ENCODE measurements around the gene FCER1A. TPM values are rescaled to one million over a fixed set of nuclear protein-coding genes. Genes with fewer than 3 reads are reported as not detected.
"Not testable (repeated sequence)": the region's sequence is repeated elsewhere in the genome, so short reads cannot be mapped to it uniquely, and the experiment has no call there.

The FCER1A gene
- total and polyA plus RNA-seq, 4 donors = 0.28 to 0.59 (median 0.33) TPM; not detected in 1

DNA sequence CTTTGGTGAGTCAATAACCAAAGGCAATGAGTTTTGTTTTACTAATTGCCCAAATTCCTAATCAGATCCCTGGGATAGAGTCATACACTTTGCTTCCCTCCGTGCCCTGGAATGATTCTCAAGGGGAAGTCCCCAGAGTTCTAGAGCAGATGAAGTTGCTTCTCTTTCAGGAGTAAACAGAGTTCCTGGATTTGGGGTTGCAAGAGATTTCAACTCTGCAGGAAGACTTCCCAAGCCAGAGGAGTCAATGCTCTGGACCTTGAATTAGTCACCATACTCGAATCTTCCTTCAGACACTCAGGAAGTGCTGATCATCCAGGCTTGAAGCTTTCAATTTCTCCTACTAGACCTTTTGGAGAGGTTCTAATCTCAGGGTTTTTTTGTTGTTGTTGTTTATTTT, 39.6 kb downstream of the FCER1A start:
- H3K27me3 ChIP-seq (ENCODE audit: control insufficient read depth, insufficient read depth, low read length) = no peaks in the 10 kb centered on the region
- no peak overlapping the region for H3K4me3 ChIP-seq (ENCODE audit: low read depth, low read length)
- H3K27ac ChIP-seq (ENCODE audit: low read depth, low read length) = no peak overlapping the region
- 60% methylated on average over 1 of the region's 2 CpGs for WGBS (ENCODE audit: insufficient coverage)
- no peaks in the 10 kb centered on the region for H3K36me3 ChIP-seq (ENCODE audit: control insufficient read depth, insufficient read depth, low read length)
- no peaks in the 10 kb centered on the region for H3K9me3 ChIP-seq (ENCODE audit: control insufficient read depth, insufficient read depth, low read length)
- DNase-seq (ENCODE audit: low read depth in 4 of 6, low spot score in 6 of 6) = no peak
- no peaks in the 10 kb centered on the region for H3K4me1 ChIP-seq (ENCODE audit: control insufficient read depth, insufficient read depth, low read length)

DNA sequence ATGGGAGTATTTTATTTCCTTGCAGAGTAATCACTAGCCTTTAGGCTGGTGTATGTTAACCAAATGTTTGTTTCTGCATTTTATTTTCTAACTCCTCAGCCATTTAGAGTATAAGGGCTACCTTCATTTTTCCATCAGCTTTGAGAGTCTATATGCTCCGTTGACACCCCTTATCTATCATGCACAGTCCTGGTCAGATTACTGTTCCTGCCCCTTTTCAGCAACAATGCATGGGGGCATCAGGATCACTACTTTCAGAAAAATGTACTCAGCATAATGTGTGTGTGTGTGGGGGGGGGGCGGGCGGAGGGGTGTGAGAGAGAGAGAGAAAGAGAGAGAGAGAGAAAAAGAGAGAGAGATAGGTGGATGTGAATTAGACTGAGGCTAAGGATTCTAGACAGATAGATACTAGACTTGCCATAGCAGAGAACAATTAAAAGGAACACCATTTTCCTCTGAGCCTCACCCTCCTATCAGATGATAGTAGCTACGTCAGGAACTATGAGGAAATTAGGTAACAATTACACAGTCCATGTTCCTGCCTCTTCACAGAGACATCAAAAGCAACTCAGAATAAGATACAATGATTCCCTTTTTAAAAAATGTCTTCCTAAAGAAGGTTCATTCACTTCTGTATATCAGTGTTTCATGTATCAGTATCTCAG, 40.8 kb downstream of the FCER1A start:
- H3K27ac ChIP-seq (ENCODE audit: low read depth, low read length) = no peak overlapping the region
- H3K4me3 ChIP-seq (ENCODE audit: low read depth, low read length) = no peak overlapping the region
- no peak for DNase-seq (ENCODE audit: low read depth in 4 of 6, low spot score in 6 of 6)
- no peaks in the 10 kb centered on the region for H3K36me3 ChIP-seq (ENCODE audit: control insufficient read depth, insufficient read depth, low read length)
- no peaks in the 10 kb centered on the region for H3K9me3 ChIP-seq (ENCODE audit: control insufficient read depth, insufficient read depth, low read length)
- H3K27me3 ChIP-seq (ENCODE audit: control insufficient read depth, insufficient read depth, low read length) = no peaks in the 10 kb centered on the region
- no peaks in the 10 kb centered on the region for H3K4me1 ChIP-seq (ENCODE audit: control insufficient read depth, insufficient read depth, low read length)
- WGBS (ENCODE audit: insufficient coverage) = no CpG with 5 or more reads among the region's 4 CpGs

DNA sequence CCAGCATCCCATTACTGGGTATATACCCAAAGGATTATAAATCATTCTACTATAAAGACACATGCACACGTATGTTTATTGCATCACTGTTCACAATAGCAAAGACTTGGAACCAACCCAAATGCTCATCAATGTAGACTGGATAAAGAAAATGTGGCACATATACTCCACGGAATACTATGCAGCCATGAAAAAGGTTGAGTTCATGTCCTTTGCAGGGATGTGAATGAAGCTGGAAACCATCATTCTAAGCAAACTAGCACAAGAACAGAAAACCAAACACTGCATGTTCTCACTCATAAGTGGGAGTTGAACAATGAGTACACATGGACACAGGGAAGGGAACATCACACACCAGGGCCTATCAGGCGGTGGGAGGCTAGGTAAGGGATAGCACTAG, 47.2 kb downstream of the FCER1A start:
- not testable (repeated sequence) for H3K9me3 ChIP-seq (ENCODE audit: control insufficient read depth, insufficient read depth, low read length); DNase-seq (ENCODE audit: low read depth in 4 of 6, low spot score in 6 of 6); H3K27ac ChIP-seq (ENCODE audit: low read depth, low read length); H3K4me3 ChIP-seq (ENCODE audit: low read depth, low read length); H3K4me1 ChIP-seq (ENCODE audit: control insufficient read depth, insufficient read depth, low read length); H3K27me3 ChIP-seq (ENCODE audit: control insufficient read depth, insufficient read depth, low read length); H3K36me3 ChIP-seq (ENCODE audit: control insufficient read depth, insufficient read depth, low read length)
- 86% methylated on average over 1 of the region's 3 CpGs for WGBS (ENCODE audit: insufficient coverage)

DNA sequence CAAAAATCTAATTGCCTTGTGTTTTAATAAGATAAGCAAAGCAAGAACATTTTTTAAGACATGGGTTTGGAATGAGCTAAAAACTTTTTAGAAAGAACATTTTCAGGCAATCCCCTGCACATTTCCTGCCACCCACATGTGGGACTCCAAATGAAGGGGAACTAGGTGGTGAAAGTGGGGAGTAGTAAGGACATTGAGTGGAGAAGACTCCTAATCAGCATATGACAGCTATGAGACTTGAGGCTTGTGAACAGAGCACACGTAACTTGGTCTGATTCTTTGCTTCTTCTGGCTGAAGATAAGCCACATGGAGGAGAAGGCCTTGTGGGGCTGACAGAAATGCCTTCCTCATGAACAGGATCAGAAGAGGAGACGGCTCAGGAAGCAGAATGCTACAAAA, 50.3 kb downstream of the FCER1A start:
- H3K36me3 ChIP-seq (ENCODE audit: control insufficient read depth, insufficient read depth, low read length) = no peaks in the 10 kb centered on the region
- no peak for DNase-seq (ENCODE audit: low read depth in 4 of 6, low spot score in 6 of 6)
- H3K27ac ChIP-seq (ENCODE audit: low read depth, low read length) = no peak overlapping the region
- no peaks in the 10 kb centered on the region for H3K27me3 ChIP-seq (ENCODE audit: control insufficient read depth, insufficient read depth, low read length)
- no peaks in the 10 kb centered on the region for H3K9me3 ChIP-seq (ENCODE audit: control insufficient read depth, insufficient read depth, low read length)
- 90% methylated on average over 2 of the region's 2 CpGs for WGBS (ENCODE audit: insufficient coverage)
- H3K4me1 ChIP-seq (ENCODE audit: control insufficient read depth, insufficient read depth, low read length) = no peaks in the 10 kb centered on the region
- no peak overlapping the region for H3K4me3 ChIP-seq (ENCODE audit: low read depth, low read length)

Other genes with a start within 250 kb of the FCER1A start
- gene AIM2, start 225.6 kb upstream of the FCER1A start, total RNA-seq = 1 to 10 TPM; 1.5 to 2.8 TPM
- 1 to 10 TPM; 3.4 to 4.3 TPM for gene AIM2, start 225.6 kb upstream of the FCER1A start, polyA plus RNA-seq (ENCODE audit: insufficient read length in 2 of 2)
- gene CADM3, start 130.7 kb upstream of the FCER1A start, total RNA-seq = 100 to 1,000 TPM in 1 of 2 donors, 10 to 100 TPM in 1; 46.4 to 120 TPM
- gene CADM3, start 130.7 kb upstream of the FCER1A start, polyA plus RNA-seq (ENCODE audit: insufficient read length in 2 of 2) = 100 to 1,000 TPM; 243 to 263 TPM
- 1 to 10 TPM; 3.5 to 6.1 TPM for gene ACKR1, start 97.5 kb upstream of the FCER1A start, total RNA-seq
- gene ACKR1, start 97.5 kb upstream of the FCER1A start, polyA plus RNA-seq (ENCODE audit: insufficient read length in 2 of 2) = 10 to 100 TPM; 21.6 to 26.8 TPM
- not detected for gene OR10J4, start 129.9 kb downstream of the FCER1A start, total RNA-seq
- not detected for gene OR10J4, start 129.9 kb downstream of the FCER1A start, polyA plus RNA-seq (ENCODE audit: insufficient read length in 2 of 2)
- not detected for gene OR10J1, start 137.4 kb downstream of the FCER1A start, total RNA-seq
- under 1 TPM in 1 of 2 donors, not detected in 1; 0.06 TPM for gene OR10J1, start 137.4 kb downstream of the FCER1A start, polyA plus RNA-seq (ENCODE audit: insufficient read length in 2 of 2)
- not detected for gene OR10J5, start 233.7 kb downstream of the FCER1A start, total RNA-seq
- gene OR10J5, start 233.7 kb downstream of the FCER1A start, polyA plus RNA-seq (ENCODE audit: insufficient read length in 2 of 2) = not detected

Measured in spinal cord (tissue), 10 donors.